ENCODE measurements around the gene JUP.
"Not testable (repeated sequence)": the region's sequence is repeated elsewhere in the genome, so short reads cannot be mapped to it uniquely, and the experiment has no call there.

Gene JUP

DNA sequence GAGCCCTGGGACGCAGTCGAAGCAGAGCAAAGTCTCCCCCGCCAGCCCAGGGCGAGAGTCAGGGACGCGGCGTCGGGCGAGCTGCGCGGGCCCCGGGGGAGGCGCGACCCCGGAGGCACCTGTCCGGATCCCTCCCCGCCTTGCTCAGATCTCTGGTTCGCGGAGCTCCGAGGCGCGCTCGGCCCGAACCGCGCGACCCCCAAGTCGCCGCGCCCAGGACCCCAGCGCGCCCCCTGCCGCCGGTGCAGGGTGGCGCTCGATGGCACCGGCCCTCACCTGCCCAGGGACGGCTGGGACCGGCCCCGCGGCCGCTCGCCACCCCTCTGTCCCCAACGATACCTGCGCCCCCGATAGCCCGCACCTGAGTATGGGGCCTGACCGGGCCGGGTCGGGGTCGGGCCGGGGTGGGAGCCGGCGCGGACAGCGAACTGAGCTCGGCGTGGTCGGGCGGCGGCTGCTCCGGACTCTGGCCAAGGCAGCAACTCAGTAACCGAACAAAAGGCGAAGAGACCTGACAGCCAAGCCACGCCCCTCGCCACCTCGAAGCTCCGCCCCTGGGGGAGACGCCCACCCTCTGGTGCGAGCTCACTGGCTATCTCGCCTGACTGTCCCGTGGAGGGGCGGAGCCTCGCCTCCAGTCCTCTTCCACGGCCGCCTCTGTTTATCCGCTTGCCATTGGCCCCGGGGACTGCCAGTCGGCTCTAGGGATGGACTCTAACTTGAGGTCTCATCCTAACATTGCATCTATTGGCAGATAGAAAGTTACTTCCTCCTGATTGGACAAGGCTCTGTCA is at the start of gene JUP:
Gene JUP (minus strand): TSS at position 485 of the 794 bp plus-strand sequence. CDS start 14,857 bp downstream, outside the sequence.
- DNase-seq: peak; percentile 100

DNA sequence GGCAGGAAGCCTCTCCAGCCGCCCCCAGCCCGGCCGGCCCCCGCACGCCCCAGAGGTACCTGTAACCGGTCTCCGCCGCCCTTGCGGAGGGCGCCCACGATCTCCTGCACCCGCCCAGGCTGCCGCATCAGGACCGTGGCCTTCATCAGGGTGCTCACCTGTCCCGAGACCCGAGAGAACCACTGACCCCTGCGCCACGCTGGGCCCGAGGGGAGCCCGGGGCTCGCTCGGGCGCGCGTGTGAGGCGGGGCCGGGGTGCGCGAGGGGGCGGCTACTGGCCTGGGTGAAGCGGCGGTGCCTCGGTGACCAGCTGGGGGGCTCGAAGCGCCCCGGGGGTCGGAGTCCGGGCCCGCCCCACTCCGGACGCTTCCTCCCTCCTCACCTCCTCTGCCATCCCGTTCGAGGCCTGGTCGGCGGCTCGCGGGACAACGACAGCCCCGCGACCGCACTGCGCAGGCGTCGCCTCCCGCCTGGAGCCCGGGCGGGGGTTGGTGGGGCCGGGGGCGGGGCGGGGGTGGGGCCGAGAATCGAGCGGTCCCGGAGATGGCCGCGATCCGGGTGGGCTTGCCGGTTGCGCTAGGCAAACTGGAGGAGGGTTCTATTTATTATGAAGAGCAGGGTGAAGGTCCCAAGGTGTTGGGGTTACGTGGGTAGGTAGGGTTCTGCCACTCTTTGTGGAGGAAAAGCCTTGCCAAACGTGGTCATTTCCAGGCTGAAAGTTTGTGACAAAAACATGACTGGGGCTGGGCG is 49.5 kb upstream of the JUP start, which contains the start of gene NT5C3B:
Gene NT5C3B (minus strand): TSS at position 433 of the 750 bp plus-strand sequence. CDS start 39 bp downstream, at position 394.
- DNase-seq: peak; percentile 30

DNA sequence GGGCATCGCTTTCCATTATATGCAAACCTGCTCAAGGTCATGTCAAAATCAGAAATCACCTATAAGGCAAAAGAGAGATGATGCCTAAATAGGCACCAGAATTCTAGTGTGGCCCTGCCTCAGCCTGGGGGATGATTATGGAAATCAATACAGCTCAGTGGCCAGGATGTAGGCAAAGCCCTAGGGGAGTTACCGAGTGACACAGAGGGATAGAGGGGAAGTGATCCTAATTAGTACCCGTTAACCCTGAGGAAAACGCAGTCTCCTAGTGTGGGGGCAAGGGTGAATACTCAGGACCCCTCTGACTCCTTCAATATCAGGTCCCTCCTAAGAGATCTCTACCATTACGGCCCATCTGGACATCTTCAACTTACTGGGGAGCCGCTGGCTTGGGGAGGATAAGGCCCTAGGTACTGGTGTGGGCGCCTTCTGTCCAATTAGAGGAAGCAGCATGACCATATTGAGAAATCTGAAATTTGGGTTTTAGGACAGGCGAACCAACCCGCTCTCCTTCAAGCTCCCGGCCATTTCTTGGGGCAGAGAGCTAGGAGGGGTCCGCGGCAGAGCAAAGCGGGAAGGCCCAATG is 48.8 kb upstream of the JUP start:
- DNase-seq: no peak

DNA sequence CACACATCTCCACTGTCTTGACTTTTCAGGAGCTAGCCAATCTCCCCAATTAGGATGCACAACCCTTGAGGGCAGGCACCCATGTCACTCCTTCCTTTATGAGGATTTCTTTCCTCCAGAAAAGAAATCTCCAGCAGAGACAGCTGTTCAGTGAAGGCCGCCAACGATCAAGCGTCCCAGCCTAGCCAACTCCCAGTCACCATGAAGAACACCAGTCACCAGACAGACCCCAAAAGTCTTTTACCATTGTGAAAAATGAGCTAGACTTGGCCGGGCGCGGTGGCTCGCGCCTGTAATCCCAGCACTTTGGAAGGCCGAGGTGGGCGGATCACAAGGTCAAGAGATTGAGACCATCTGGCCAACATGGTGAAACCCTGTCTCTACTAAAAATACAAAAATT is 43.5 kb upstream of the JUP start:
- not testable (repeated sequence) for DNase-seq

DNA sequence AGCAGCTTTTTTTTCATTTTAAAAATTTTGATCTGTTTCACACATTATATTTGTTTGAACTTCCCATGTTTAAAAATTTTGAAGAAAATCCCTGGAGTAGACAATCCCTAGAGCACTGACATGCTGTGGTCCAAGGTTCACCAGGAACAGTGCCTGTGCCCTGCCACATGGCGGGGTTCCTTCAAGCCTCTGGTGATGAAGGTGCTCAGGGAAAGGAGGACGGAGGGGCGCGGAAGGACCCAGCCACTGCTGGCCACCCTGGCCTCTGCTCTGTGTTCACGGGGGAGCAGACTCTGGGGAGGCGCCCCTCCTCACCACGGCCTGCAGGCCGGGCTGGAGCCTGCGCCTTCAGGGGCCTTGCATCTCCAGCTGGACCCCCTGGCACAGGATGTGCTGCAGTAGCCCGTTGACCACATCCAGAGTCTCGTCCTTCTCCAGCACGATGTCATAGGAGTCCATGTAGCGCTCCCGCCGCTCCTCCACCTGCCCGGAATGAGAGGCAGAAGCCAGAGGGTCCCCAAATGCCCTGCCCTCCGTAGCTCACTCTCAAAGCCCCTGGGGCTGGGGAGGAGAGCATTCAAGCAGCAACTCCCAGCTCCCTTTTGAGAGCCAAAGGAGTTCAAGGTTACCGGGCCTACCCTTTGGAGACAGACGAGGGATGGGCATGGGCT is 38.8 kb upstream of the JUP start:
- DNase-seq: no peak

DNA sequence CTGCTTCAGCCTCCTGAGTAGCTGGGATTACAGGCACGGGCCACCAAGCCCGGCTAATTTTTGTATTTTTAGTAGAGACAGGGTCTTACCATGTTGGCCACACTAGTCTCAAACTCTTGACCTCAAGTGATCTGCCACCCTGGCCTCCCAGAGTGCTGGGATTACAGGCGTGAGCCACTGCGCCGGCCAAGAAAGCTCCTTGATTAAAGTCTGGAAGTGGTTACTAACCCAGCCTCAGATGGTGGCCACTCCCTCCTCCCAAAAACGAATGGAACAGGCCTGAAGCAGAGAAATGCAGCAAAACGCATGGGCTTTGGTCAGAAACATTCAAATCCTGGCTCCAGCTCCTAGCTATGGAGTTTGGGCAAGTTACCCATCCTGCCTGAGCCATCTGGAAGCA is 37.6 kb upstream of the JUP start:
- no peak for DNase-seq

DNA sequence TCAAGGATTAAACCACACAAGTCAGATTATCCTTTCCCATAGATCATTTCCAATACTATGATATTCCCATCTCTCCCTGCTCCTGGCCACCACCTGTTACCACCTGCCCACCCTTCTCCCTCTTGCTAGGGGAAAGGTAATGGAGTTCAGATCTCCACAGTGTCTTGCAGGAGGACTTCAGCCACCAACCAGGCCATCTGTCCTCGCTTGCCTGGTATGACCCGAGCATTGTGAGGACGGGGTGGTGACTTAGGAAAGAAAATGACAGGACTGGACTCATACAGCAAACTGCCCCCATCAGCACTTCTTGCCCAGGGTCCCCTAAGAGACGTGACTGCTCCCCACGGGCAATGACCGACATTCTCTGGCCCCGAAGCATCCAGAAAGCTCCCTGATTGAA is 37.1 kb upstream of the JUP start:
- DNase-seq: no peak

DNA sequence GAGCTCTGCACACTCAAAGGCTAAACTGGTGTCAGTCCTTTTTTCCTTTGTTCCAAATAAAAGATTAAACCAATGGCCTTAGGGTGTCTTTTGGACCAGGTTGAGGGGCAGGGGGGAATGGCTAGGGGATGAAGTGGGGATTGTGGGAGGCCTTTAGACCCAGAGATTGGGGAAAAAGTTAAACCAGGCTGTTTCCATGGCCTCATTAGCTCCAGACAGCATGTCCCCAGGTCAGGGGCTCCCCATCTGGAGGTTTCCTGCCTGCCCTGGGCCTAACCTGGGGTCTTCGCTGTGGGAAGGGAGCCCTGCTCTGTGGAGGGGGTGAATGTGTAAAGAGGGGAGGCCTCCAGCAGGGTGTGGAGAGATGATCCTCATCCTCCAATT is 36.6 kb upstream of the JUP start:
- no peak for DNase-seq

DNA sequence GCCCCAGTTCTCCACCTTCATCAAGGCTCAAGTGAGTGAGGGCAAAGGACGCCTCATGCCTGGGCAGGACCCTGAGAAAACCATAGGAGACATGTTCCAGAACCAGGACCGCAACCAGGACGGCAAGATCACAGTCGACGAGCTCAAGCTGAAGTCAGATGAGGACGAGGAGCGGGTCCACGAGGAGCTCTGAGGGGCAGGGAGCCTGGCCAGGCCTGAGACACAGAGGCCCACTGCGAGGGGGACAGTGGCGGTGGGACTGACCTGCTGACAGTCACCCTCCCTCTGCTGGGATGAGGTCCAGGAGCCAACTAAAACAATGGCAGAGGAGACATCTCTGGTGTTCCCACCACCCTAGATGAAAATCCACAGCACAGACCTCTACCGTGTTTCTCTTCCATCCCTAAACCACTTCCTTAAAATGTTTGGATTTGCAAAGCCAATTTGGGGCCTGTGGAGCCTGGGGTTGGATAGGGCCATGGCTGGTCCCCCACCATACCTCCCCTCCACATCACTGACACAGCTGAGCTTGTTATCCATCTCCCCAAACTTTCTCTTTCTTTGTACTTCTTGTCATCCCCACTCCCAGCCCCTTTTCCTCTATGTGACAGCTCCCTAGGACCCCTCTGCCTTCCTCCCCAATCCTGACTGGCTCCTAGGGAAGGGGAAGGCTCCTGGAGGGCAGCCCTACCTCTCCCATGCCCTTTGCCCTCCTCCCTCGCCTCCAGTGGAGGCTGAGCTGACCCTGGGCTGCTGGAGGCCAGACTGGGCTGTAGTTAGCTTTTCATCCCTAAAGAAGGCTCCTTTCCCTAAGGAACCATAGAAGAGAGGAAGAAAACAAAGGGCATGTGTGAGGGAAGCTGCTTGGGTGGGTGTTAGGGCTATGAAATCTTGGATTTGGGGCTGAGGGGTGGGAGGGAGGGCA is 36.0 kb upstream of the JUP start:
- DNase-seq: no peak

DNA sequence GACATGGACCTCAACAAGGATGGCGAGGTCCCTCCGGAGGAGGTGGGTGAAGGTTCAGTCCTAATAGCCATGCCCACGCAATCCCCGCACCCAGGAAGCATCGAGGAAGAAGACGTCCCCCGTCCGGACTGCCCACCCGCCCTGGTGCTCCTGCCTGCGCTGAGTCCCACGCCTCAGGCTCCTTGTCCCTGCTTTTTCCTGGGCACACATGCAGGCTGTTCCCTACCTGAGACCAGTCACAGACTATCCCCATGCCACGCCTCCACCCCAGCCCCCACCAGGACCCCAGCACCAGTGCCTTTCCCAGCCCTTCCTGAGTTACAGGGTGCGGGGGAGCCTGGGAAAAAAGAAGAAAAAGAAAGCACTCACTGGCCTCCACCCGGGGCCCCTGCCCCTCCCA is 35.3 kb upstream of the JUP start:
- no peak for DNase-seq

DNA sequence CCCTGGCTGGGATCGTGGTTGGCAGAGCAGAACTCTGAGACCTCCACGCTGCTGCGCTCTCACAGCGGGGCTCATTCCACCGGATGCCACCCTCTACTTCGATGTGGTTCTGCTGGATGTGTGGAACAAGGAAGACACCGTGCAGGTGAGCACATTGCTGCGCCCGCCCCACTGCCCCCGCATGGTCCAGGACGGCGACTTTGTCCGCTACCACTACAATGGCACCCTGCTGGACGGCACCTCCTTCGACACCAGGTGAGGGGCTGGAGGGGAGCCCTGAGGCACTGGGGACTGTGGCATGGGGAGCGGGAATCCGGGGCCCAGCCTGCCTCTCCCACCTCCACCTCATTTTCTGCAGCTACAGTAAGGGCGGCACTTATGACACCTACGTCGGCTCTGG is 31.5 kb upstream of the JUP start:
- DNase-seq: no peak

DNA sequence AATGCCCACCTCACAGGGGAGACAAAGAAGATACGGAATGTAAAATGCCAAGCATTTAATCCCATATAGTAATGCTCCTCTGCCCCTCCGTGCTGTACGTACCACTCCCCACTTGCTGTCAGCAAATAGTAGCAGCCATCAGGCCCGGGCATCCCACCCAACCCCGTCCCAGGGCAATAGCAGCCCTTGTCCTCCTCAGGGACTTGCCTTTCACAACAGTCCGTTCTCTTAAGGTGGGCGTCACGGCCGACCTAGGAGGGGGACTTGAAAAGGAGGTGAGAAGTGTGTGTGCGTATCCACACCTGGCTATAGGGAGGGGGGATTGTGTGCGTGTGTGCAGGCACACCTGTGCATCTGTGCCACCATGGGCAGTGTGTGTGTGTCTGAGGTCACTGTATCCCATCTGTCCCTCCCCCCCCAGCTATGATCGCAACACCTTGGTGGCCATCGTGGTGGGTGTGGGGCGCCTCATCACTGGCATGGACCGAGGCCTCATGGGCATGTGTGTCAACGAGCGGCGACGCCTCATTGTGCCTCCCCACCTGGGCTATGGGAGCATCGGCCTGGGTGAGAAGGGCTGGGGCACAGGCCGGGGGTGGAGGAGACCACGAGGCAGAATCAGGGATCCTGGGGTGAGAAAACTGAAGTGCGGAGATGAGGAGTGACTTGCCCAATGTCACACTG is 30.3 kb upstream of the JUP start:
- DNase-seq: no peak

DNA sequence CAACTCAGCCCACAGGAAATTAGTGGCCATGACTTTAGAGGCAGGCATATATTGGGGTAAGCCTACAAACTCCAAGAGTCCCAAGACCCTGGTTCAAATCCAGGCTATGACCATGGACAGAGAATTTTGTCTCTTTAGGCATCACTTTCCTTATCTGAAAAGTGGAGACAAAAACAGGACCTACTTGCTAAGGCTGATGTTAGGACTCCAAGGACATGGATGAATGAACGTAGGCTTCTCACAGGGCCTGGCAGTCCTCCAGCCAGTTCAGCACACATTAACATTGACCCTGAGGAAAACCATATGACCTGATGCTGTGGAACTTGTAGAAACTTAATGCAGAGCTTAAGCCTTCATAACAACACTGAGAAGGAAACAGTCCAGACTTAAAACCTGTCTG is 27.7 kb upstream of the JUP start:
- no peak for DNase-seq

DNA sequence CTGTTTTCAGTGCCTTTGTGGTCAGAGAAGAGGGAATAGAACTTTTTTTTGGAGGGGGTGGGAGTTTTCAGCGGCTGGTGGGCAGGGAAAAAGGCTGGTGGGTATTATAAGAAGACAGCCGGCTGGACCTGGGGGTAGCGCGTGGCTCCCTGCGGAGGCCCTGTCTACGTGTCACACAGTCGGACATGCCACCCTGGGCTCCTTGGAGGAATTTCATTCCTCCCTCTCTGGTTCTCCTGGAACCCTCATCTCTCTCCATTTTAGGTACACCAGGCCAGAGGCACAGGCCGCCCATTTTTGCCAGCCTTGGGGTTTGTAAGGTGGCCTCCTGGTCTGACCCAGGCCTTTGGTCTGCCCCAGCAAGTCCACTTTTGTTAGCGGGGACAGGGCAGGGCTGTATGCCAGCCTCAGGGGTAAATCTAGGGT is 27.2 kb upstream of the JUP start:
- DNase-seq: no peak

DNA sequence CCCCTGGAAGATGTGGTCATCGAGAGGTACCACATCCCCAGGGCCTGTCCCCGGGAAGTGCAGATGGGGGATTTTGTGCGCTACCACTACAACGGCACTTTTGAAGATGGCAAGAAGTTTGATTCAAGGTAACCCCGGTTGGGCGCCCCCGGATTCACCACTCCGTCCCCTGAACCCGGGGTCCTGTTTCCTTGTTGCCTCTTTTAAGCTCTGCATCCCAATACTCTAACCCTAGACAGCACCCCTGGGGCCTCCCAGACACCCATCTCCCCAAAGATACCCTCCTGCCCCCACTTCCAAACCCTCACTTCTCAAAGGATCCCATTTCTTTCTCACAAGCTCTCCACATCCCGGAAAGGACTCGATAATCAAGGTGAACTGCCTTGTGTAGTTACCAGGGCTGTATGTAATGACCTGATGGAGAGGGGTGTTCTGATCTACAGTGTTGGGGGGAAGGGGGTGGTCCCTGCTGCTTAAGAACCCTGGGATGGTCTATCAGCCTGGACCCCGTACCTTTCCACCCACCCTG is 26.7 kb upstream of the JUP start:
- DNase-seq: no peak

DNA sequence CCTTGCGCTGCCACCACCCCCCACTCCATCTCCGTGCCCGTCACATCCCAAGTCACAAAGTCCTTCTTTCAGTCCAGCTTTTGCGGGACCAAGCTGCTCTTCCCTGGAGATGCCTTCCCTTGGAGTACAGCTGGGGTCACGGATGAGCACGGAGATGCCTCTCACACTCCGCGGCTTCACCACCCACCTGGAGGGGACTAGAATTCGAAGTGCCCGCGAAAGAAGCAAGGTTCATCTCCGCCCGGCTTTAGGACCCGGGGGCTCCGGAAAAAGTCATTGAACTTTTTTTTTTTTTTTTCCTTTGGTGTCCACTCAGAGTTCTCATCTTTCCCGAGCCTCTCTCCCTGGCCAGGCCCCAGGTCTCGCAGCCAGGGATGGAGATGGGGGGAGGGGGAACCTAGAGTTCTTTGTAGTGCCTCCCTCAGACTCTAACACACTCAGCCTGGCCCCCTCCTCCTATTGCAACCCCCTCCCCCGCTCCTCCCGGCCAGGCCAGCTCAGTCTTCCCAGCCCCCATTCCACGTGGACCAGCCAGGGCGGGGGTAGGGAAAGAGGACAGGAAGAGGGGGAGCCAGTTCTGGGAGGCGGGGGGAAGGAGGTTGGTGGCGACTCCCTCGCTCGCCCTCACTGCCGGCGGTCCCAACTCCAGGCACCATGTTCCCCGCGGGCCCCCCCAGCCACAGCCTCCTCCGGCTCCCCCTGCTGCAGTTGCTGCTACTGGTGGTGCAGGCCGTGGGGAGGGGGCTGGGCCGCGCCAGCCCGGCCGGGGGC is 26.1 kb upstream of the JUP start, which contains the start of gene FKBP10:
Gene FKBP10 (plus strand): TSS at position 624 of the 771 bp plus-strand sequence. CDS start 31 bp downstream, at position 655.
- DNase-seq: peak; percentile 27

DNA sequence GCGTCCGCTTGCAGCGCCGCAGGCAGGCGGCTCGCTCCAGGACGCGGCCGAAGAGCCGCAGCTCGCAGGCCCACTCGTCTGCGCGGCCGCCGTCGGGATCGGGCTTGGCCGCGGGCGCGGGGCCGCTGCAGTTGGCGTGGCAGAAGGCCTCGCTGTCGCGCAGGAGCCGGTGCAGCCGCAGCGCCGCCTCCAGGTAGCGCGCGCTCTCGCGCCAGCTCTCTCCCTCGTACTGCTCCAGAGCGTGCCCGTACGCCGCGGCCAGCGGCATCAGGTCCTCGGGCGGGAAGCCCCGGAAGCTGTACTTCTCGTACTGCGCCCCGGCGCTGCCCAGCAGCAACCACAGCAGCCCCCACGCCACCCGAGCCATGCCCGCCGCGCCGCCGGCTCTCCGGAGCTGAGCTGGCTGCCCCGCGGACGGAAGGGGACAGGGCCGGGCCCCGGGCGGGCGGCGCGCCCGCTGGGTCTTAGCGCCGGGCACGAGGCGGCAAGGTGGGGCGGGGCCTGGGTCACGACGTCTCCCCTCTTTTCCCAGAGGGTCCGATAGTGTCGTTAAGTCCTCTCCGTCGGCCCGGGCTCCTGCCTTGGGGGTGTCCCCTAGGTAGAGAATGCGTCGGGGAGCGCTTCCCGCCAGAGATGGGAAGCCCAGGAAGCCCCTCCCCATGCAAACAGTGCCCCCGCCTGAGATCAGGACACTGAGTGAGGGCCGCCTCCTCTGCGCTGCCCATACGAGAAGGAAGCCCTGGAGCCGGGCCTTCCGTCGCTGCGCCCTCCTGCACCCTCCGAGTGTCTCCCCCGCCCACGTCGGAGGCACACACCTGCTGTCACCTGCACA is 25.3 kb upstream of the JUP start, which contains the start of gene P3H4:
Gene P3H4 (minus strand): TSS at position 401 of the 832 bp plus-strand sequence. CDS start 34 bp downstream, at position 367.
- peak; percentile 67 for DNase-seq

DNA sequence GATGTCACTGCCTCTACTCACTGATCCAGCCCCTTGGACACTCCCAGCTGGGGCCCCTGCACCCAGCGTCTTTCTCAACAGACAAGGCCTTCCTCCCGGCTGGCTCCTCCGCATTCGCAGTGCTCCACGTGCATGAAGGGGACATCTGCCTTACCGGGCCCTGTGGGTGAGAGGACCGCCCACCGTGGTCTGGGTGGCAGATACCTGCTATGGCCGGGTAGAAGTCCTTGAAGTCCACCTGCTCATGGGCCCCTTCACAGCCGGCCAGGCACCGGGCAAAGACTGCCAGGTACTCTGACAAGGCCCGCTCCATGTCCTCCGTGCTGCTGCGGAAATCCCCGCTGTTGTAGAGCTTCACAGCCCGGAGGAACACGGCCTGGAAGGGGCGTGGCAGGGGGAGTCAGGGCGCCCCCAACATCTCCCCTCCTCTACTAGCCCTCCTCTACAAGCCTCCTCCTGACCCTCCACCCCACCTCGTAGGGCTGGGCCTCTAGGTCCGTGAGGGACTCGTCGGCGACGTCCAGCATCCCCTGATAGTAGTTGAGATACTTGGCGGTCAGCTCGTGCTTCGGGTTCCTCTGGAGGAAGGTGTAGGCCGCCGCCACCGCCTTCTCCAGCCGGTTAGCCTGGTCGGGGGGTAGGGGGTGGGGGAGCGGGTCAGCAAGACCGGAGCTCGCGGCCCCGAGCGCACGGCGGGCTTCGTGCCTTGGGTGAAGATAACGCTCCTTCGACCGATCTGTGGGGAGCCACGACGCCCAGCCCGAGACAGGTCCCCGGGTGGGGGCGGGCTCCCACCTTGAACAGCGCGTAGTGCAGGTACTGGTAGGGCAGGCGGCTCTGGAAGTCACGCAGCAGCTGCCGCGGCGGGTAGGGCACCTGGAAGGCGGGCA is 24.4 kb upstream of the JUP start:
- no peak for DNase-seq
